CD4-positive, alpha-beta T cell treated with Interferon alpha-2 for 1 hour (primary cell): ENCODE results near the gene TNK2.
"Not testable (repeated sequence)": the region's sequence is repeated elsewhere in the genome, so short reads cannot be mapped to it uniquely, and the experiment has no call there.

Experiments used
- DNase-seq, 2 donors: peaks; one replicate each; pipeline ENCODE4 v3.0.0-alpha.2; 2020 to 2022

The TNK2 gene

DNA sequence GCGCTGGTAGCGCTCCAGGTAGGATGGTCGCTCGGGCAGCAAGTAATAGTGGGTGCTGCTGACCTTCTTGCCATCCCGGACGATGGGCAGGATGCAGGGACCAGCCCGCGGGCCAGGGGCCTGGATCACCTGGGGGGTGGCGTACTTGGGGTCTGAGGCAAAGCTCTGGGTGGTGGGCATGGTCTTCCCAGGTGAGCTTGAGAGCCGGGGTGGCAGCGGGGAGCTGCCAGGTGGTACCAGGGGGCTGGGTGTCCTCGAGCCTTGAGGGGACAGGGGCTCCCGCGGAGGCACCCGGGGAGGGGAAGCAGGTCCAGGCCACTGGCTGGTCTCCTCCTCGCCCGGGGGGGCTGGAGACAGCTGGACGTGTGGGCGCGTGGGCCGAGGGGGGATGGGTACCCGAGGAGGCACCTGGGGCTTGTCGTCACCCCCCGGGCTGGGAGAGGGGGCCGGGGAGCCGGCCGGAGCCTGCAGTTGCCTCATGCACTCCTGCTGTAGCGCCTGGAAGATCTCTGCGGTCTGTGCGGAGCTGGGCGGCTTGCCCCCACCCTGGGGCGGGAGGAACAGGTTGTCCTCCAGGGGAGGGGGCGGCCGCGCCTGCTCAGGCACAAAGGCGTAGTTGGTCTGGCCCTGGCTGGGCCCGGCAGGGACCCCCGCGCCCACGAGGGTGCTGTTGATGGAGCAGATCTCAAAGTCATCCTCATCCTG lies 40.6 kb downstream of the TNK2 start:
- no peak for DNase-seq

GRCh38 chr3:195866686-195867511 lies 41.5 kb downstream of the TNK2 start:
- no peak for DNase-seq

GRCh38 chr3:195865752-195866151 lies 42.6 kb downstream of the TNK2 start:
- no peak for DNase-seq

GRCh38 chr3:195863121-195864061 lies 45.0 kb downstream of the TNK2 start:
- DNase-seq: peak; percentile 61 to 64

DNA sequence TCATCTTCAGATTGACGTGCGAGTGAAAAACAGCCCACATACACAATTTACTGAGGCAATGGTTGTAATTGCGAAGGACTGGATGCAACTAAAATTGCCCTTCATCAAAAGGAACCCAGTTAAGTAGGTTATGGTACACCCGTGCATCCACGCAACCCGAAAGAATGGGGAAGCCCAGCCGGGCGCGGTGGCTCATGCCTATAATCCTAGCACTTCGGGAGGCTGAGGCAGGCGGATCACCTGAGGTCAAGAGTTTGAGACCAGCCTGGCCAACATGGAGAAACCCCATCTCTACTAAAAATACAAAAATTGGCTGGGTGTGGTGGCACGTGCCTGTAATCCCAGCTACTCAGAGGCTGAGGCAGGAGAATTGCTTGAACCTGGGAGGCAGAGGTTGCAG lies 46.0 kb downstream of the TNK2 start:
- DNase-seq: not testable (repeated sequence)

DNA sequence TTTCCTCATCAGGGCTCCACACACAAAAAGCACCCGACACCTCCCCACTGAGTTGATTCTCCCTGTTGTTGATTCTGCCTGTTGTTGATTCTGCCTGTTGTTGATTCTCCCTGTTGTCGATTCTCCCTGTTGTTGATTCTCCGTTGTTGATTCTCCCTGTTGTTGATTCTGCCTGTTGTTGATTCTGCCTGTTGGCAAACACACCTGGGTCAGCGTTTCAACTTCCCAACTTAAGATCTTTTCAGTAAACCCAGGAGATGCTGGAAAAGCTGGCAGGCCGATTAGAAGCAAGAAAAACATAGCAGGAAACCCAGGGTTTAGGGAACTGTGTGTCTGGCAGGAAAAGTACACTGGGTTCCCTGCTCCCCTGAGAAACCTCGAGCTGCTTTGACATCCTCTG lies 47.9 kb downstream of the TNK2 start:
- DNase-seq: no peak

- DNase-seq: no peak
These were observed 48.4 kb downstream of the TNK2 start for GRCh38 chr3:195859846-195860411.

DNA sequence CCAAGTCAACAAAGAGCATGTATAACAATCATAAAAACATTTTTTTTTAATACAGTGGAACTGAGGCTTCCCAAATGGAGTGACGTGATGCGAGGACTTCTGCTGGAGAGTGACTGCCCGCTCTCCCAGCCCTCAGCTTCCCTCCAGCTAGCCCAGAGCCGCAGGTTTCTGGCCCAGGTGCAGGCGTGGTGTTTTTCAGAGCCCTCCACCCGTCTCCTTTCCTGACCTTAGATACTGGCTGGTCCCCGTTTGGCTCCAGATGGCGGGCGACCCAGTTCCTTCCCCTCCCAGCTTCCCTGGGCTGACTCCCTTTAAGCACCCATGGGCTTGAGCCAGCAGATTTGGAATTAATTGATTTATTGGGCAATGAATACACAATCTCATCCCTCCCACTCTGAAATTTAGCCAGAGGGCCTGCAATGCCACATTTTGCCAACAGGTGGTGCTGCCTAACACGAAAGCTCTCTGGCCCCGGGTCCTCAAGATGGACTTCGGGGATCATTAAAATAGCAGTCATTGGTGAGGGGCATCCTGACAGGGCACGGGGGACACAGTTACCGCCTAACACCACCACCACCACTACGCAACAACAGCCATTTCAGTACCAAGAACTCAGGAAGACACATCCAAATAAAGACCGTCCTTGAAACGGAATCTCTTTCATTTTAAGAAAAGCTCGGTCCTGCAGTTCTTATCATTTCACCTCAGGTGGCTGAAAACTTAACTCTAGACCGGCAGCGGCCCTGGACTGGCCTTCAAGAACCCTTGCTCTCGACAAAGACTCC lies 49.1 kb downstream of the TNK2 start:
- peak; percentile 65 to 78 for DNase-seq

- no peak for DNase-seq
These were observed 51.8 kb downstream of the TNK2 start for GRCh38 chr3:195856410-195857084.

GRCh38 chr3:195855471-195856409 lies 52.6 kb downstream of the TNK2 start:
- no peak for DNase-seq

DNA sequence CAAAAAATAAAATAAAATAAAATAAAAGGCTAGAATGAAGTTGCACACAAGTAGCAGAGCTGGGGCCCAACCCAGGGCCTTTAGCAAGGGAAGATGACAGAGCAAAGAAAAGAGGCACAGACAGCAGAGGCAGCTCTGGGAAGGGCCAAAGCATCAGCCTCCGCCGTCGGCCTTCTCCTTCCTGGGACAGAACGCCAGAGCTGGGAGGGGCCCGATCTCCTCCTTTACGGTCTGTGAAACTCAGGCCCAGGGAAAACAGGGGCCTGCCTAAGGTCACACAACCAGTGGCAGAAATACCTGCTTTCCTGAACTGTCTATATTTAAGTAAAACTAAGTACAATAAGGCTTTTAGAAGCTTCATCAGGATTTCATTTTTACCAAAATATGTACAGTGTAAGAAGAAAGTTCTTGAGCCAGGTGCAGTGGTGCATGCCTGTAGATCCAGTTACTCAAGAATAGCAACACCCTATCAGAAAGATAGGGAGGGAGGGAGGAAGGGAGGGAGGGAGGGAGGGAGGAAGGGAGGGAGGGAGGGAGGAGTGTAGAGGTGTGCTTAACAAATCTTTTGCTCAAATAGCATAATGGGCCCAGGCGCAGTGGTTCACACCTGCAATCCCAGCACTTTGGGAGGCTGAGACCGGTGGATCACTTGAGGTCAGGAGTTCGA lies 53.6 kb downstream of the TNK2 start:
- DNase-seq: no peak

DNA sequence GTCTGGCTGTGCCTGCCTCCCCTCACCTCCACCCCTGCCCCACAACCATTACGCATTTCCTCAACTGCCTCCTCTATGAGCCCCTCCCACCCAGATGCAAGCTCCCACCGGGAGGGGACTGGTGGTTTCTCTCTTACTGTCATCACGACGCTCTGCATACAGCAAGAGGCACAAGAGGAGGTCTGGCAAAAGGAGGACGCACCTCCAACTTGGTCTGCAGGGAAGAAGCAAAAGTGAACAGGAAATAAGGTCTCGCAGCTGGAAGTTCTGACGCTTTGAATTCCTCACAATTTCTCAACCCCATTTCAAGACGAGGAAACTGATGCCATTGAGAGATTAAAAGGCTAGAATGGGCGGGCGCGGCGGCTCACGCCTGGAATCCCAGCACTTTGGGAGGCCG lies 54.4 kb downstream of the TNK2 start:
- DNase-seq: no peak

DNA sequence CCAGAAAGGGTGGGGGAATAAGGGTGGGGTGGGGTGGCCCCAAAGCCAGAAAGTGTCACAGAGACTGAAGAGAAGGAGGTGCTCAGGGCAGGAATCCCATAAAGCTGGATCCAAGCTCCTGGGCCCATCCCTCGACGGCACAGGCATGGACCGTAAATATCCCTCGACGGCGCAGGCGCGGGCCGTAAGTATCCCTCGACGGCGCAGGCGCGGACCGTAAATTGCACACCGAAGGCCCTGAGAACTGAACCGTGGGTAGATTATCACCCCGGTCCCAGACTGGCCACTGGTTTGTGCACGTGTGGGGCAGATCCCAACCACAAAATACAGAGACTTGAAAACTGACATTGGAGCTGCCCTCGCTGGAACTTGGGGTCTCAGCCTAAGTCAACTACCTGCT lies 55.3 kb downstream of the TNK2 start:
- no peak for DNase-seq

DNA sequence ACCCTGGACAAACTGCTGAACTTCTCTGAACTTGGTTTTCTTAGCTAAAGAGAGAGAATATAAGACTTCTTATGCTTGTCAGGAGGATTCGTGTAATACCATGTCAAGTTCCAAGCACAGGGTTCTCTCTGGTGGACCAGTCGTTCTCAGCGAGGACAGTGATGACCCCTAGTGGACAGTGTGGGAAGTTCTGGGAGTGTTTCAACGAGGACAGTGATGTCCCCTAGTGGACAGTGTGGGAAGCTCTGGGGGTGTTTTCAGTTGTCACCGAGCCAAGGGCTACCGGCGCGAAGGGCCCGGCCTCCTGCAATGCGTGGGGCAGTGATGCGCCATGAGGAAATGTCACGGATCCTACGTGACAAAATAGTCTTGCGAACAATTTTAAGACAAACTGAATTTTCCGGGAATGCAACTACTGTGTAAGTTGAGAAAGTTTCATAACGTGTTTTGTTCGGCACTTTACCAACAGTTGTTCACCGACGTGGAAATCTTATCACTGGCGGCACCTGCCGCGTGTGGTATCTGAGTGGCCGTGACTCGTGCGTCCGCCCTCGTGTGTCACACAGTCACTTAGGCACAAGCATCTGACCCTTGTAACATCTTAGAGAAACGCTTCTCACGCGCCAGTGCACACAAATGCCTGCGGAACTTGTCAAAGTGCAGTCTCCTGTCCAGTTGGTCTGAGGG lies 57.4 kb downstream of the TNK2 start:
- peak; percentile 88 to 93 for DNase-seq

GRCh38 chr3:195849322-195850074 lies 58.9 kb downstream of the TNK2 start:
- no peak for DNase-seq

DNA sequence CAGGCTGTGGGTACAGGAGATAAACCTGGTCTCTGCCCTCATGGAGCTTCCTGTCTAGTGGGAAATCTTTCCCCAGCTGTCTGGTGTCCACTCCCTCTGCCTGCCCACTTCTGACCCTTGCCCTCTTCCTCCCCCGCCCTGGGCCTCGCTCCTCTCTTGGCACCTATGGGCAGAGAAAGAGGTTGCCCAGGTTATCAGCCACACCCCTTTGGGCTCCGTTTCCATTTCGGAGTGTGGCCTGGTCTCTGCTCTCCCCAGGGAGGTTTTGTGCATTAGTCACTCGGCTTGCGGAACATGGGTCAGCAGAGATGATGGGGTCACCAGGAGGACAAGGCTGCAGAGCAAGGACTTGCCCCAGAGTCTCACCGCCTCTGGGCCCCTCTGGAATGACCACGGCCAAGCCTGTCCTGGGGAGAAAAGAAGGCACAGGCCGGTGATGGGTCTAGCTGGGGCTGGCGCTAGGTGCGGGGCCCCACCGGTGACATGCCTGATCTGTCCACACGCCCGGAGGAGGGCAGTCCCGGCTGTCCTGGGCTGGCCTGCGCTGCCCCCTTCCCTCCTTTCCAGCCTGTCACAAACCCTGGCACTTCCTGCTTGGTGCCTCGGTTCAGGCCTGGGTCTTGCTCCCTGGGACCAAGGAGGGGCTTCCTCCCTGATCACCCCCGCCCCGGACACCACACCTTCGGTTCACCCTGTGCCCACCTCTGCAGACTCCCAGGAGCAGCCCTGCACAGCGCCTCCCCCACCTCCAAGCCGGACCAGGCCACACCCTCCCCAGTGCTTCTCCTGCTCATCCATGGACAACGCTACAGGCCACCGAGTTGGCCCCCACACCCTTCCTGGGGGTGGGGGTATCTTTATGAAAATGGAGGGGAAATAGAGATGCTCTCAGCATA lies 61.0 kb downstream of the TNK2 start:
- no peak for DNase-seq

DNA sequence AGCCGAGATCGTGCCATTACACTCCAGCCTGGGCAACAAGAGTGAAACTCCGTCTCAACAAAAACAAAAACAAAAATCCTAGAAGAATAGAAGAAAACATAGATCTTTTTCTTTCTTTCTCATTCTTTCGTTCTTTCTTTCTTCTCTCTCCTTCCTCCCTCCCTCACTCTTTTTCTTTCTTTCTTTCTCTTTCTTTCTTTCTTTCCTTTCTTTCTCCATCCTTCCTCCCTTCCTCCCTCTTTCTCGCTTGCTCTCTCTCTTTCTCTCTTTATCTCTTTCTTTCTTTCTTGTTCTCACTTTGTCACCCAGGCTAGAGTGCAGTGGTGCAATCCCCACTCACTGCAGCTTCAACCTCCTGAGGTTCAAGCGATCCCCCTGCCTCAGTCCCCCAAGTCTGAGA lies 62.9 kb downstream of the TNK2 start:
- DNase-seq: no peak
